A549 treated with GW870086 at 1 μM for 4 hours (cell line): ENCODE measurements around the gene SORCS3. TPM values are rescaled to one million over a fixed set of nuclear protein-coding genes. Genes with fewer than 3 reads are reported as not detected.

Source experiments
- total RNA-seq: library from RNA; stranded (reverse); fragments of 200-300 nt; extraction: Qiagen RNA extraction; gene quantifications from 5 replicates; pipeline ENCODE4 v1.2.3, GENCODE V29; 2022; ENCODE audit warnings: low read depth

Gene SORCS3
- total RNA-seq: not detected in 5 replicates

DNA sequence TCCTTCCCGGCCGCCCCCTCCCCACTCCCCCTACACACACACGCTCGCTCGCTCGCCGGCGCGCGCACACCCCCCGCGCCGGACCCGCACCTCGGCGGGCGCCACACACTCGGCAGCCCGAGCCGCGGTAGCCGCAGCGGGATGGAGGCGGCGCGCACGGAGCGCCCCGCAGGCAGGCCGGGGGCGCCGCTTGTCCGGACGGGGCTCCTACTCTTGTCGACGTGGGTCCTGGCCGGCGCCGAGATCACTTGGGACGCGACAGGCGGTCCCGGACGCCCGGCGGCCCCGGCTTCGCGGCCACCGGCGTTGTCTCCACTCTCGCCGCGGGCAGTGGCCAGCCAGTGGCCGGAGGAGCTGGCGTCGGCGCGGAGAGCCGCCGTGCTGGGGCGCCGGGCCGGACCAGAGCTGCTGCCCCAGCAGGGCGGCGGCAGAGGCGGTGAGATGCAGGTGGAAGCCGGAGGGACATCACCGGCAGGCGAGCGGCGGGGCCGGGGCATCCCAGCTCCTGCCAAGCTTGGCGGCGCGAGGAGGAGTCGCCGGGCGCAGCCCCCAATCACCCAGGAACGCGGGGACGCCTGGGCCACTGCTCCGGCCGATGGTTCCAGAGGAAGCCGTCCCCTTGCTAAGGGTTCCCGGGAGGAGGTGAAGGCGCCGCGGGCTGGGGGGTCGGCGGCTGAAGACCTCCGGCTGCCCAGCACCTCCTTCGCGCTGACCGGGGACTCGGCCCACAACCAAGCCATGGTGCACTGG is at the start of gene SORCS3:
TSS of gene SORCS3 (plus strand) at position 104 of the 750 bp plus-strand sequence.

